GM18867 (cell line): Measurements from ENCODE around the gene ARMH4.

Experiments used
- ATAC-seq: cut with Tn5 transposase; IDR thresholded peaks from one replicate; pipeline ENCODE4 v1.9.1; 2021; ENCODE audit warnings: mild to moderate bottlenecking, moderate library complexity; ENCODE audit not compliant: unreplicated experiment

Gene ARMH4, protein sequence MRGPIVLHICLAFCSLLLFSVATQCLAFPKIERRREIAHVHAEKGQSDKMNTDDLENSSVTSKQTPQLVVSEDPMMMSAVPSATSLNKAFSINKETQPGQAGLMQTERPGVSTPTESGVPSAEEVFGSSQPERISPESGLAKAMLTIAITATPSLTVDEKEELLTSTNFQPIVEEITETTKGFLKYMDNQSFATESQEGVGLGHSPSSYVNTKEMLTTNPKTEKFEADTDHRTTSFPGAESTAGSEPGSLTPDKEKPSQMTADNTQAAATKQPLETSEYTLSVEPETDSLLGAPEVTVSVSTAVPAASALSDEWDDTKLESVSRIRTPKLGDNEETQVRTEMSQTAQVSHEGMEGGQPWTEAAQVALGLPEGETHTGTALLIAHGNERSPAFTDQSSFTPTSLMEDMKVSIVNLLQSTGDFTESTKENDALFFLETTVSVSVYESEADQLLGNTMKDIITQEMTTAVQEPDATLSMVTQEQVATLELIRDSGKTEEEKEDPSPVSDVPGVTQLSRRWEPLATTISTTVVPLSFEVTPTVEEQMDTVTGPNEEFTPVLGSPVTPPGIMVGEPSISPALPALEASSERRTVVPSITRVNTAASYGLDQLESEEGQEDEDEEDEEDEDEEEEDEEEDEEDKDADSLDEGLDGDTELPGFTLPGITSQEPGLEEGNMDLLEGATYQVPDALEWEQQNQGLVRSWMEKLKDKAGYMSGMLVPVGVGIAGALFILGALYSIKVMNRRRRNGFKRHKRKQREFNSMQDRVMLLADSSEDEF

DNA sequence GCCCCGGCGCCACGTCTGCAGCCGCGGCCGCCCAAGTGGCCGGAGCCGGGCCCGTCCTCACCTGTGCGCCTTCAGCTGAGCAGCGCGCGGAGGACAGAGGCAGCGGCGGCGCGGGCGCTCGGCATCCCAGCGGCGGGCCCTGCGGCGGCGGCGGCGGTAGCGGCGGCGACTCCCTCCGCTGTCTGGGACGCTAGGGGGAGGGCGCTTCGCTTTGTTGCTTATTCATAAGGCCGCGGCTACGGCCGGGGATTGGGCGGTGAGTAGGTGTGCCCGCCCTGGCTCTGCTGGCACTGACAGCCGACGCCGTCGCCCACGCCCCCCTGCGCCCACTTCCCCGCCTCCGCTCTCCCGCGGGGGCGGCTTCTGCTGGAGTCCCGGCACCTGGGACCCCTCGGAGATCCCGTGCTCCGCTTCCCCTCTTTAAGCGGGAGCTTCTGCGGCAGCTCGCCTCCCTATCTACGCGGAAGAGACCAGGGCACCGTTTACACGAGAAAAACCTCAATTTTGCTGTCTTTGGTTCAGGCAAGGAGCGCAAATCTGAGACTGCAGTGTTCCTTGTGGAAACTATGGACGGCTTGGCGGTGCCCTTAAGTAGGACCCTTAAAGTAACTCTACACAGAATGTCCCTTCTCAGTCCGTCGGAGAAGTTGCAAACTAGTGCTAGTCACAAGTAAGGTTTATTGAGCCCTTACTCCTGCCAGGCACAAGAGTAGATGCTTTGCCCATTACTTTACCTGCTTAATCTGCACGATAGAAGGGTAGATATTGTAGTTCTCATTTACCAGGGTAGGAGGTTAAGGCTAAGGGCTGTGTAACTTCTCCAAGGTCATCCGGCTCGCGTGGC is at the start of gene ARMH4:
Gene ARMH4 (minus strand): TSS at position 200 of the 844 bp plus-strand sequence. CDS start 12,855 bp downstream, outside the sequence.
- peak; percentile 98 for ATAC-seq

DNA sequence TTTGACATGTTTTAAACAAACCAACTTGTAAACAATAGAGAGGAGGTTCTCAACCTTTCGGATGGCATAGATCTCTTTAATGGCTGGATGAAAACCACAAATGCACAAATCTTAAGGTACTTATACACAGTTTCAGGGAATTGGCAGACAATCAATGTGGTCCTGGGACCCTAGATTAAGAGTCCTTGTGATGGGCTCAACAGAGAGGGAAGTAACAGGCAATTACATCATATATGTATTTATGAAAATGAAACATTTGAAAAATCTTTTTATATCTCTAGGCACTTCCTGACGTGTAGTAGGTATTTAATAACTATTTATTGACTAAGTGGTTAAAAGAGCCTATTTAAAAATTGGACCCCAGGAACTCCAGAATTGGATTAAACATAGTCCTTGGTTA is 48.8 kb upstream of the ARMH4 start:
- no peak for ATAC-seq

DNA sequence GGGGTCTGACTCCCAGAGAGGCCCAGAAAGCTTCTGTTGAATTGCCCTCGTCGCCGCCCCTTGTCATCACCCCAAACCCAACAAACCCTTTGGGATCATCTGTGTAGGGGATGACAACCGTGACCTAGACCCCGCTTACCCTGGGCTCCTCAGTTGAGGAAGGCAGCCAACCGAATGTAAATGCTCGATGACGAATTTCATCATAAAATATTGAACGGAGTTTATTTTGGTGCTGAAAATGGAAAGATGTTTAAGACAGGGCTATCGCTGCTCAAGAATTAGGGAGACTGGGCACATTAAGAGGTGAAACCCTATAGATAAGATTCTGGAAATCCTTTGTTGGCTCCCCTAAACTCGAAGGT is 48.4 kb upstream of the ARMH4 start:
- peak; percentile 3 for ATAC-seq

DNA sequence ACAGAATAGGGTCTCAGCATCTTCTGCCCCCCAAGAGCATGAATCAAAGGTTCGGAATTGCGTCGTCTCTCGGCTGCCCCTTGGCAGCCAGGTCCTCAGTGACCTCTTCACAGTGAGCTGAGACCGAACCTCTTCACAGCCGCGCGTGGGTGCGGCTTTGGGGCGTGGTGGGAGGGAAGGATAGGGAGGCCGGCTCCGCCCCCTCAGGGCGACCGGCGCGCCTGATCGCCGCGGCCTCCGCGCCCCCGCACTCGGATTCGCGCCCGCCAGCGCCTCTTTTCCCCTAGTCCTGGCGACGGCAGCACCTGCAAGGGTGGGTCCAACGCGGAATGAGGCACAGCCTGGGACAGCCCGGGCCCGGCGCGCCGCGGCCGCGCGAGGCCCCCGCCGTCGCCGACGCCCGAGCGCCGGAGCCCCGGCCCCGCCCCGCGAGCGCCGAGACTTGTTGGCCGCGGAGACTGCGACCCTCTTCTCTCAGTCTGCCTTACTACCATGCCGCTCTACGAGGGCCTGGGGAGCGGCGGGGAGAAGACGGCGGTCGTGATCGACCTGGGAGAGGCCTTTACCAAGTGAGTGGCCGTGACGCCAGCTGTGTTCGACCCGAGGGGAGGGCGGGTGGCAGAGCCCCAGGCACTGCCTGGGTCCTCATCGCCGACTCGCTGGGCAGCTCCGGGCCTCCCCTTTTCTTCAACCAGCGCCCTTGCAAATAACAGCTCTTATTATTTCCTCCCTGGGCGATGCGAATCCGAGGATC is 47.9 kb upstream of the ARMH4 start, which contains the start of gene ACTR10:
Gene ACTR10 (plus strand): TSS at position 424 of the 754 bp plus-strand sequence. CDS start 69 bp downstream, at position 493.
- ATAC-seq, result peak; percentile 91

DNA sequence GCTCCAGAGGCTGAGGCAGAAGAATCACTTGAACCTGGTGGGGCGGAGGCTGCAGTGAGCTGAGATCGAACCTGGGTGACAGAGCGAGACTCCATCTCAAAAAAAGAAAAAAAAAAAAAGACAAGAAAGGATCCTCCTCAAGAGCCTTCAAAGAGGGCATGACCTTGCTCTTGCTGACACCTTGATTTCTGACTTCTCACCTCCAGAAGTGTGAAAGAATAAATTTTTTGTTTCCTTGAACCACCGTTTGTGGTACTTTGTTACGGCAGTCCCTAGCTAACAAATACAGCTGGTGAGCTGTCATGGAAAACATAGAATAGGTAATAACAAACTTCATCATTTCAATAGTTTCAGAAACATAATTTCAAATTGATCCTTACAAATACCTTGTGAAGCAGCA is 46.1 kb upstream of the ARMH4 start:
- no peak for ATAC-seq

DNA sequence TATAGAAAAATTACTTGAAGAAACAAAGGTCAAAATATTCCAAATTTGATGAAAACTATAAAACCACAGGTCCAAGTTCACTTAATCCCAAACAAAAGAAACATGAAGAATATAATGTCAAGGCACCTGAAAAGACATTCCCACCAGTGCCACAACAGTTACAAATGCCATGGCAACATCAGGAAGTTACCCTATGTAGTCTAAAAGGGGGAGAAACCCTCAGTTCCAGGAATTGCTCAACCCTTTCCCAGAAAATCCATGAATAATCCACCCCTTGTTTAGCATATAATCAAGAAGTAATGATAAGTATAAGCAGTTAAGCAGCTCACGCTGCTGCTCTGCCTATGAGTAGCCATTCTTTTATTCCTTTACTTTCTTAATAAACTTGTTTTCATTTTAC is 44.2 kb upstream of the ARMH4 start:
- no peak for ATAC-seq

DNA sequence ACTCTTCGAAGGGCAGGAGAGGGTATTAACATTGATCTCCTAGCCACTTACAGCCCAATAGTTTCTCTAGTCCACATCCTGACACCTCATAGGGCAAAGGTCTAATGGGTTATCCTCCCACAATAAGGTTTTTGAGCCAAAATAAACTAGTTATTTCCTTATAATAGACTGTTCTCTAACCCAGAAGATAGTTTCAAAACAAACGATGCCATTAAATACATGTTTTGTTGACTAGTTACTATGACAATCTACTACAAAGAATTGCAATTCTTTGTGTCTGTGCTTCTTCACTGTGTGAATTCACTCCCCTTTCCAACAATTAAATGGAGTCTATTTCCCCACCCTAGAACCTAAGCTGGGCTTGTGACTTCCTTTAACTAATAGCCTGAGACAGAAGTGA is 41.5 kb upstream of the ARMH4 start:
- ATAC-seq, result no peak

DNA sequence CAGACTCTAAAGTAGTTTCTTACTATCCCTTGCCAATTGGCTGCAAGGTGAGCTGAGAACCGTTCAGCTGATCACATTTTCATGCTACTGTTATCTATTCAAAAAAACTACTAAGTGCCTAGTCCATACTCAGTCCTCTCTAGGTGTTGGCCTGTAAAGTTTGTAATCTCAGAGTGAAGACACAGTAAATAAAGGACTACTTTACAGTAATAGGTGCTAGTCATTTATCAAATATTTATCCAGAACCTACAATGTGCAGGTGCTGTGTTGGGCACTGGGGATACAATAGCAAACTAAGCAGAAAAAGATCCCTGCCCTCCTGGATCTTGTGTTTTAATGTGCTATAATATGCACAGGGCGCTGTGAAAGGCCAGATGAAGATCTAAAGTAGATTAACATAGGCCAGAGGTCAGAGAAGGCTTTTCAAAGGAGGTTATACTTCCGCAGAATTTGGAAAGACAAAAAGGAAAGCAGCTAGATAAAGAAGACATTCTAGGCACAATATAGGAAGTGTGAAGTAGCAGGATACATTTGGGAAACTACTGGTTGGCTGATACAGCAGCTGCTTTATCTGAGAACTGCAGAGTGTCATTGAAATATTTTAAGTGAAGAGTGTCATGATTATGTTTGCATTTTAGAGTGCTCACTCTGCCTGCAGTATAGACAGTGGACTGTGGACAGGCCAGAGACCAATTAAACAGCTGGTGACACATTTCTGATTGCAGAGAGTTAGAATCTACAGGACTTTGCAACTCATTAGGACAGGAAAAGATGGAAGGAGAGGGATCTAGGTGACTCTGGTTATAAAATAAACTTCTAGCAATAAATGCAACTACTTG is 40.0 kb upstream of the ARMH4 start:
- ATAC-seq, result no peak

DNA sequence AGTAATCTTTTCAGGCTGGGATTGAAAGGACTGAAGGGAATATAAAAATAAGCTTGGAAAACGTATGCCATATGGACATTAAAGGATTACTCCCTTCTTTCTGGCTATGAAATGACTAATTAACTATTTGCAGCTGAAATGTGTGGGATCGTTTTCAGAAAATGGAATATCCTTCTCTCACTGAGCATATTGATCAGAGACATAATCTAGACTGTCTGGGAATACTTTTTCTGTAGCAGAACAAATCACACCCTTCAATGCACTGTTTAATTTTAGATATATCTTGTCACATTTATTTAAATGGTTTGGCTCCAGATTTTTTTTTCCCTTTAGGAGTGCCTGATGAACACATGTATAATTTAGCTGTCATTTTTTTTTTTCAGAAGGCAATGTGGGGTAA is 37.2 kb upstream of the ARMH4 start:
- ATAC-seq, result no peak

DNA sequence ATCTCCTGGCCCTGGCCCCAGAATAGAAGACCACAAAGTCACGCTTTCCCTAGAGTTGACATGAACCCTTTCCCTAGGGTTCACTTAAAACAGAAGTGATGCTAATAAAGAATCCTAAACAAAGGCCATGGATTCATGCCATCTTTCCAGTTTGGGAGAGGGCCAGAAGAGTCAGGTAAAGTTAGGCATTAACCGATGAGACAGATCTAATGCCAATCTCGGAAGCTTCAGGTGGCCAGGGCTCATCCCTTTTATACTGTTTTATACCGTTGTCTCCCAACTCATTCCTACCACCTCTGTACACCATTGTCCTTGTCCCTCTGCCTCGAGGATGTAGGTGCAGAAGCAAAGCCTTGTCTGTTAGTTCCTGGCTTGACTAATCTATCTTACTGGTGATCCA is 25.1 kb upstream of the ARMH4 start:
- no peak for ATAC-seq

DNA sequence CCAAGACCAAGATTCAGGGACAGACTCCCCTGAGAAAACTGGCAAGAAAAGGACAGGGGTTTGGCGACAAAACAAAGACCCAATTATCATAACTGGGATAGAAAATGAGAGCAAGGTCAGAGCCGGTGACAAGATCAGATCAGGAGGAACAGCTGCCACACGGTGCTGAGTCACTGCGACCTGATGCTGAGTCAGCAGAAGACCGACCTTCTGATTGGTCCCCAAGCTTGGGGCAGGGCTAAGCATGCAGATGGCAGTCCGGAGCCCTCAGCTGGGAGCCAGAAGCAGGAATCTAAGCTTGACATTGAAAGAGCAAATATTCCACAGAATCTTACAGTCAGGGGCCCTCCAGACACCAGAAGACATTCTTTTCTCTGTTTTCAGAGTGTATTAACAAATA is 19.1 kb upstream of the ARMH4 start:
- ATAC-seq, result peak; percentile 99

DNA sequence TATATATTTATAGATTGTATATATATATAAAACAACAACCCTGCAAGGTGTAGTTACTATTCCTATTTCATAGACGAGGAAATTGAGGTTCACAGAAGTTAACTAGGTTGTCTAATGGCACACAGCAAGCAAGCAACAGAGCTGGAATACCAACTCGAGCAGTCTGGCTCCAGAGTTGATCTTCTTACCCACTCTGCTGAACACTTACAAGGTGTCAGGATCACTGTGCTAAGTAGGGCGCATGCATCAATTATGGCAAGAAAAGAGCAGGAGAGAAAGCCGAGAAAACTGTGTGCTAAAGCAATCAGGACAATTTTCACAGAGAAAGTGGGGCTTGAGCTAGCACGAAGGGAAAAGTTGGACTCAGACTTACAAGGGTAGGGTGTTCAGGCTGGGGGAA is 15.9 kb upstream of the ARMH4 start:
- ATAC-seq, result no peak

DNA sequence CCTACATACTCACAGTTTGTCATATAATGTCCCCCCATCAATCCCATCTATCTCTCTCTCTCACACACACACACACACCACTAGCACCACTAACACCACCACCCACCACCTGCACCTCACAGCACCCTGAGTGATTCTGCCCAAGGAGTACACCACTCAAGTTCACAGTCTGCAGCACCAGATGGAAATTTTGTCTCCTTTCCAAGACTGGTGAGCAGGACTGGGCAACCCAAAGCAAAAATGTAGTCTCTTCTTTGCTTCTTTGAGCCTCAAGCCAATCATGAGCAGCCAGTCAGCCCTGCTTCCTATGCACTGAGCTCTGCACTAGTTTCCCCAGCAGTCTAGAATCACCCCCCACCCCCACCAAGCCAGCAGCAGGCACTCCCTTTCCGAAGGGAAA is 15.0 kb upstream of the ARMH4 start:
- no peak for ATAC-seq

DNA sequence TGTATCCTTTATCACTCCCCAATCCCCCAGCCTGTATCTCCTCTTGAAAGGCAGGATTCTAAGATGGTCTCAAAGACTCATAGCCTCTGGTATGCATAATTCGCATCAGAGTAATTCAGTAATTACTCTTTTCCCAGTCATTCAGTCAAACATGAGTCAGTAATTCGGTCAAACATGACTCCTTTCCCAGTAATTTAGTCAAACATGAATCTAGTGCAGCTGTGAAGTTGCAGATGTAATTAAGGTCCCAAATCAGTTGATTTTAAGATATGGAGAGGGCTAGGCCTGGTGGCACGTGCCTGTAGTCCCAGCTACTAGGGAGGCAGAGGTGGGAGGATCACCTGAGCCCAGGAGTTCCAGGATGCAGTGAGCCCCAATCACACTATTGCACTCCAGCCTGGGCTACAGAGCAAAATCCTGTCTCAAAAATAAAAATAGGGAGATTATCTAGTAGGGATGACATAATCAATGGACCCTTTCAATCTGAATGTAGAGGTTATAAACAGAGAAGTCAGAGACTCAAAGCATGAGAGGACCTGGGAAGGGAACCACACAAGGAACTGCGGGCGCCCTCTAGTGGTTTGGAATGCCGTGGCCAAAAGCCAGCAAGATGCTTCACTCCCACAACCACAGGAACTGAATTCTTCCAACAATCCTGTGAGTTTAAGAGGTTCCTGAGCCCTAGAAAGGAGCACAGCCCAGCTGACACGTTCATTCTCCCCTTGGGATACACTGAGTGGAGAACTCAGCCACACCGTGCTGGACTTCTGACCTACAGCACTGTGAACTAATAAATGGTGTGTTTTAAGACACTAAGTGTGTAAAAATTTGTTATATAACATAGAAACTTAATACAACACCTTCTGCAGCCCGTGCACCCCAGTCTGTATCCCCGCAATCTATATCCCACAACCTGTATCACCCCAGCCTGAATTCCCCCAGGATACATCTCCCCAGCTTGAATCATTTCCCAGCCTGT is 14.3 kb upstream of the ARMH4 start:
- peak; percentile 48 for ATAC-seq

DNA sequence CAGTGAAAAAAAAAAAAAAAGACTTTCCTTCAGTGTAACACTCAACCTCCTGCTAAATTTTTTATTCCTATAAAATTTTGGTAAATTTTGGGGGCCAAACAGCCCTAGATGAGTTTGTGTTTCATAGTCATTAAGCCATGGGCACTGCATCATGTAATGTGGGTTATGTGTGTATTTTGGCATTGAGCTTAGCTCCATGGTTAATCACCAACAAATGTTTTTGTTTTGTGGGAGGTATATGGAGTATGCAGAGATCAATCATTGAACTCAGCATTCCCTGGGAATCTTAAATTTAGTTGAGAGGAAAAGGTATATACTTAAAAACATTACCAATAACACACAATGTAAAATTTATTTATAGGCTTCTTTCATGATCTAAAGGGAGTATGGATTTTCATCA is 8.5 kb upstream of the ARMH4 start:
- ATAC-seq, result no peak

DNA sequence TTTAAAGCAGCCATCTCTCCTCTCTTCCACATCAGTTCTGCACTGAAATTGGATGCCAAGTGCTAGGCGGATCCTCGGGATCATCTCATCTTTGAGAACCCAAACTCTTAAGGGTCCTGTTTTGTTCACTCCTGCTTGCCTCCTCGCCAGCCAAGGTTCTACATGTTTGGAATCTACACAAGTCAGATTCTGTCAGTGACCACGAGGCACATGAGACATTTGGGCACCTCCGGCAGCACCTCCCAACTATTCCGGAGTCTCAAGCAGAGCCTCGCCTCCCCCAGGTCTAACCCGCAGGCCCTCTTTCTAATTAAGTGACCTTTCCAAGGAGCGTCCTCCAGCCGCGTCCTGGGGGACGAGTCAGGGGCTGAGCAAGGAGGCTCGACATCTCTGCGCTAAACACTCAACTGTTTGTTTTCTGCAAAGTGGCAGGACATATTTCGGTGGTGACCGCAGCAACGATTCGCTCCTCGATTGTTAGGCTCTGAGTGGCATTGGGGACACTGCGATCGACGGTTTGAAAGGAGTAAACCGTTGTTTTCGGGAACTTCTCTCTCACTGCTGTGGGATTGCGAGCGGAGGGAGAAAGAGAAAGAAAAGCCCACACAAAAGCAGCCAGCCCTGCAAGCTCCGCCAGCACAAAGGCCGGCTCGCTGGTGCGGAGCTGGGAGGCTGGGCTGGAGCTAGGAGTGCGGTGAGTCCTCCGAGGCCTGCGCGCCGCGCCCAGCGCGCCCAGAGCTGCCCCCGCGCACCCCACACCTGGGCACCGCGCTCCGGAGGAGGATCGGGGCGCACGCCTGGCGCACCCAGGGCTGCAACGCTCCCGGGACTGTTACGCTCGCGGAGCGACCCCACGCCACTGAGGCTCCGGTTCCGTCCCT is 640 bp downstream of the ARMH4 start:
- ATAC-seq, result no peak

DNA sequence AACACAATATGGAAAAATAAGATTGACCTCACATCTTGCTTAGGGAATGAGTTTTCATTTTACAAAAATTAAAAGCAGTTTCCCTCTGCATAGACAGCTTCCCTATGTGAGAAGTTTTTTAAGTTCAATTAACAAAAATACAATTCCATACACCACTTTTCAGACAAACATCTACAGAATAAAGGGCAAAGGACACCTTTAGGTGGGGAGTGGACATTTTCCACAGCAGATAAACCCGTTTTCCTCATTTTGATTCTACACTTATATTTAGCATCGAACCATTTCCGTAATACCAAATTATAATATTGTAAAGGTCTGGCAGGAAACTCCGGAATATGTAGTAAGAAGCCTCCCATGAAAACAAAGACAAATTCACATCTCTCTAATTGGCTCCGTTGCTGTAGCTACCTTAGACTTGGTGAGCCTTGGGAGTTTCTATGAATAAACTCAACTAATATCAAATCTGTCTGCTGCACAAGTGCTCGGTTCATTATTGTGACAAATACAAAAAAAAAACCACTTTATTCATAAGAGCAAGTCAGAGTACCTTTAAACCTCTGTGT is 1.7 kb downstream of the ARMH4 start:
- ATAC-seq, result no peak
